K562 (cell line): ENCODE data around the gene INHBE. TPM values are rescaled to one million over a fixed set of nuclear protein-coding genes. Genes with fewer than 3 reads are reported as not detected.
A peak's percentile ranks its signal among the peaks of the same experiment; 100 is the strongest.

Source experiments
- ATF1 ChIP-seq, 2 experiments: fragments of 450-650 bp in 1 of 2; IDR thresholded peaks; 2 replicates each; pipeline ENCODE4 v1.6.1; 2016; ENCODE audit warnings: missing compliant biosample characterization in 1 of 2, missing genetic modification characterization in 1 of 2
- MXI1 ChIP-seq: IDR thresholded peaks from 2 replicates; pipeline ENCODE4 v1.6.1; 2011; ENCODE audit warnings: low read depth, mild to moderate bottlenecking, improper control_type of control experiment, low read length
- ZBTB1 ChIP-seq: sonication (generic); formaldehyde crosslinking; IDR thresholded peaks from 2 replicates; pipeline ENCODE4 v1.8.1; 2023; ENCODE audit warnings: missing genetic modification reagents, low read depth, mild to moderate bottlenecking, borderline replicate concordance
- ZFP36 ChIP-seq: fragments of 150-350 bp; IDR thresholded peaks from 2 replicates; pipeline ENCODE4 v1.6.1; 2018; ENCODE audit warnings: low read length, low read depth; ENCODE audit not compliant: partially characterized antibody
- polyA plus RNA-seq, 8 experiments: library from polyadenylated mRNA; depleted of rRNA in 4 of 8; stranded (reverse) in 5 of 8; unstranded in 3 of 8; fragments of >200 nt; fragmentation: Nextera tagmentation in 2 of 8; fragmentation: Illumina TruSeq in 1 of 8; extraction: Ambion mirVana in 2 of 8; extraction: Trizol in 1 of 8; gene quantifications; 2 replicates each; pipeline versions ENCODE4 v1.2.1 to v1.2.3, GENCODE V29; 2011 to 2014; ENCODE audit warnings: inconsistent platforms in 1 of 8, missing spikeins in 1 of 8
- total RNA-seq, 7 experiments: library from RNA; depleted of rRNA in 6 of 7; stranded (reverse); fragments of >200 nt in 6 of 7; fragmentation: Illumina TruSeq in 2 of 7; extraction: Trizol in 2 of 7; gene quantifications; 2 replicates each; pipeline versions ENCODE4 v1.2.1 to v1.2.3, GENCODE V29; 2011 to 2021; ENCODE audit warnings: low replicate concordance in 1 of 7
- TF ChIP-seq, protein P1 (sequence below): fragments of 200-600 bp; sonication (generic); IDR thresholded peaks from one replicate; pipeline ENCODE4 v1.6.1; 2012; ENCODE audit warnings: mild to moderate bottlenecking, low read depth, low read length, inconsistent platforms
- TF ChIP-seq, protein P2 (sequence below), 2 experiments: IDR thresholded peaks; 2 replicates each; pipeline ENCODE4 v1.6.1; 2011; ENCODE audit warnings: borderline replicate concordance in 1 of 2, control low read depth in 1 of 2, low read depth in 1 of 2, low read length in 1 of 2, mild to moderate bottlenecking in 1 of 2, mixed read lengths in 1 of 2, moderate library complexity in 1 of 2; ENCODE audit not compliant: insufficient read depth in 1 of 2, insufficient read length in 1 of 2, poor library complexity in 1 of 2, severe bottlenecking in 1 of 2; ENCODE audit errors: extremely low read depth in 1 of 2
- TF ChIP-seq, protein P3 (sequence below): fragments of 450-650 bp; IDR thresholded peaks from 2 replicates; pipeline ENCODE4 v1.6.1; 2018; ENCODE audit not compliant: partially characterized antibody

Gene INHBE
- total and polyA plus RNA-seq, 9 of the 15 experiments (the other 6 are each of a cell fraction or from before 2014, with no cell fraction given), result 0.94 to 9.9 (median 7.3) TPM

DNA sequence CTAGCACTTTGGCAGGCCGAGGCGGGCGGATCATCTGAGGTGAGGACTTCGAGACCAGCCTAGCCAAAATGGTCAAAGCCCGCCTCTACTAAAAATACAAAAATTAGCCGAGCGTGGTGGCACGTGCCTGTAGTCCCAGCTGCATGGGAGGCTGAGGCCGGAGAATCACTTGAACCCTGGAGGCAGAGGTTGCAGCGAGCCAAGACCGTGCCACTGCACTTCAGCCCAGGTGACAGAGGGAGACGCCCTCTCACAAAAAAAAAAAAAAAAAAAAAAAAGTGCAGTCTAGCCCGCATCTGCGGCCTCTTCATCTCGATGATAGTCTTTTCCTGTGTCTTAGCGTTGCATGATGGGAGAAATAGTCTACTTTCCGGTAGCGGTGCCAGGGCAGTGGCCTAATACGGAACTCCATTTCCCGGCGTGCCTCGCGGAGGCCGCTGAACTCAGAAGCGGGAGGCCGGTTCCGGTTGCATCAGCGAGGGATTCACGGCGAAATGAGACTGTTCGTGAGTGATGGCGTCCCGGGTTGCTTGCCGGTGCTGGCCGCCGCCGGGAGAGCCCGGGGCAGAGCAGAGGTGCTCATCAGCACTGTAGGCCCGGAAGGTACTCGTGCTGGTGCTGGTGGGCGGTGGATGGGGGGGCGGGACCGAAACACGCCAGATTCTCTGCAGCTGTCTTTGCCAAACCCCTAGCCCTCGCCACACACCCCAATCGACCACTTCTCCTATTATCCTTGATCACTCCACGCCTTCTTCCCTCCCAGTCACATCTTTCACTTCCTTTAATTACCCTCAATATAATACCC is 32.7 kb downstream of the INHBE start, which contains the start of gene MARS1 (continued):
- TF ChIP-seq, protein P1, sequence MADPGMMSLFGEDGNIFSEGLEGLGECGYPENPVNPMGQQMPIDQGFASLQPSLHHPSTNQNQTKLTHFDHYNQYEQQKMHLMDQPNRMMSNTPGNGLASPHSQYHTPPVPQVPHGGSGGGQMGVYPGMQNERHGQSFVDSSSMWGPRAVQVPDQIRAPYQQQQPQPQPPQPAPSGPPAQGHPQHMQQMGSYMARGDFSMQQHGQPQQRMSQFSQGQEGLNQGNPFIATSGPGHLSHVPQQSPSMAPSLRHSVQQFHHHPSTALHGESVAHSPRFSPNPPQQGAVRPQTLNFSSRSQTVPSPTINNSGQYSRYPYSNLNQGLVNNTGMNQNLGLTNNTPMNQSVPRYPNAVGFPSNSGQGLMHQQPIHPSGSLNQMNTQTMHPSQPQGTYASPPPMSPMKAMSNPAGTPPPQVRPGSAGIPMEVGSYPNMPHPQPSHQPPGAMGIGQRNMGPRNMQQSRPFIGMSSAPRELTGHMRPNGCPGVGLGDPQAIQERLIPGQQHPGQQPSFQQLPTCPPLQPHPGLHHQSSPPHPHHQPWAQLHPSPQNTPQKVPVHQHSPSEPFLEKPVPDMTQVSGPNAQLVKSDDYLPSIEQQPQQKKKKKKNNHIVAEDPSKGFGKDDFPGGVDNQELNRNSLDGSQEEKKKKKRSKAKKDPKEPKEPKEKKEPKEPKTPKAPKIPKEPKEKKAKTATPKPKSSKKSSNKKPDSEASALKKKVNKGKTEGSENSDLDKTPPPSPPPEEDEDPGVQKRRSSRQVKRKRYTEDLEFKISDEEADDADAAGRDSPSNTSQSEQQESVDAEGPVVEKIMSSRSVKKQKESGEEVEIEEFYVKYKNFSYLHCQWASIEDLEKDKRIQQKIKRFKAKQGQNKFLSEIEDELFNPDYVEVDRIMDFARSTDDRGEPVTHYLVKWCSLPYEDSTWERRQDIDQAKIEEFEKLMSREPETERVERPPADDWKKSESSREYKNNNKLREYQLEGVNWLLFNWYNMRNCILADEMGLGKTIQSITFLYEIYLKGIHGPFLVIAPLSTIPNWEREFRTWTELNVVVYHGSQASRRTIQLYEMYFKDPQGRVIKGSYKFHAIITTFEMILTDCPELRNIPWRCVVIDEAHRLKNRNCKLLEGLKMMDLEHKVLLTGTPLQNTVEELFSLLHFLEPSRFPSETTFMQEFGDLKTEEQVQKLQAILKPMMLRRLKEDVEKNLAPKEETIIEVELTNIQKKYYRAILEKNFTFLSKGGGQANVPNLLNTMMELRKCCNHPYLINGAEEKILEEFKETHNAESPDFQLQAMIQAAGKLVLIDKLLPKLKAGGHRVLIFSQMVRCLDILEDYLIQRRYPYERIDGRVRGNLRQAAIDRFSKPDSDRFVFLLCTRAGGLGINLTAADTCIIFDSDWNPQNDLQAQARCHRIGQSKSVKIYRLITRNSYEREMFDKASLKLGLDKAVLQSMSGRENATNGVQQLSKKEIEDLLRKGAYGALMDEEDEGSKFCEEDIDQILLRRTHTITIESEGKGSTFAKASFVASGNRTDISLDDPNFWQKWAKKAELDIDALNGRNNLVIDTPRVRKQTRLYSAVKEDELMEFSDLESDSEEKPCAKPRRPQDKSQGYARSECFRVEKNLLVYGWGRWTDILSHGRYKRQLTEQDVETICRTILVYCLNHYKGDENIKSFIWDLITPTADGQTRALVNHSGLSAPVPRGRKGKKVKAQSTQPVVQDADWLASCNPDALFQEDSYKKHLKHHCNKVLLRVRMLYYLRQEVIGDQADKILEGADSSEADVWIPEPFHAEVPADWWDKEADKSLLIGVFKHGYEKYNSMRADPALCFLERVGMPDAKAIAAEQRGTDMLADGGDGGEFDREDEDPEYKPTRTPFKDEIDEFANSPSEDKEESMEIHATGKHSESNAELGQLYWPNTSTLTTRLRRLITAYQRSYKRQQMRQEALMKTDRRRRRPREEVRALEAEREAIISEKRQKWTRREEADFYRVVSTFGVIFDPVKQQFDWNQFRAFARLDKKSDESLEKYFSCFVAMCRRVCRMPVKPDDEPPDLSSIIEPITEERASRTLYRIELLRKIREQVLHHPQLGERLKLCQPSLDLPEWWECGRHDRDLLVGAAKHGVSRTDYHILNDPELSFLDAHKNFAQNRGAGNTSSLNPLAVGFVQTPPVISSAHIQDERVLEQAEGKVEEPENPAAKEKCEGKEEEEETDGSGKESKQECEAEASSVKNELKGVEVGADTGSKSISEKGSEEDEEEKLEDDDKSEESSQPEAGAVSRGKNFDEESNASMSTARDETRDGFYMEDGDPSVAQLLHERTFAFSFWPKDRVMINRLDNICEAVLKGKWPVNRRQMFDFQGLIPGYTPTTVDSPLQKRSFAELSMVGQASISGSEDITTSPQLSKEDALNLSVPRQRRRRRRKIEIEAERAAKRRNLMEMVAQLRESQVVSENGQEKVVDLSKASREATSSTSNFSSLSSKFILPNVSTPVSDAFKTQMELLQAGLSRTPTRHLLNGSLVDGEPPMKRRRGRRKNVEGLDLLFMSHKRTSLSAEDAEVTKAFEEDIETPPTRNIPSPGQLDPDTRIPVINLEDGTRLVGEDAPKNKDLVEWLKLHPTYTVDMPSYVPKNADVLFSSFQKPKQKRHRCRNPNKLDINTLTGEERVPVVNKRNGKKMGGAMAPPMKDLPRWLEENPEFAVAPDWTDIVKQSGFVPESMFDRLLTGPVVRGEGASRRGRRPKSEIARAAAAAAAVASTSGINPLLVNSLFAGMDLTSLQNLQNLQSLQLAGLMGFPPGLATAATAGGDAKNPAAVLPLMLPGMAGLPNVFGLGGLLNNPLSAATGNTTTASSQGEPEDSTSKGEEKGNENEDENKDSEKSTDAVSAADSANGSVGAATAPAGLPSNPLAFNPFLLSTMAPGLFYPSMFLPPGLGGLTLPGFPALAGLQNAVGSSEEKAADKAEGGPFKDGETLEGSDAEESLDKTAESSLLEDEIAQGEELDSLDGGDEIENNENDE, result no peak
- TF ChIP-seq, protein P2, sequence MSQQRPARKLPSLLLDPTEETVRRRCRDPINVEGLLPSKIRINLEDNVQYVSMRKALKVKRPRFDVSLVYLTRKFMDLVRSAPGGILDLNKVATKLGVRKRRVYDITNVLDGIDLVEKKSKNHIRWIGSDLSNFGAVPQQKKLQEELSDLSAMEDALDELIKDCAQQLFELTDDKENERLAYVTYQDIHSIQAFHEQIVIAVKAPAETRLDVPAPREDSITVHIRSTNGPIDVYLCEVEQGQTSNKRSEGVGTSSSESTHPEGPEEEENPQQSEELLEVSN (IDR thresholded peaks at IDR 0.05; ENCODE audit: borderline replicate concordance in 1 of 2, extremely low read depth in 1 of 2, insufficient read depth in 1 of 2, insufficient read length in 1 of 2, low read depth in 1 of 2, low read length in 1 of 2, poor library complexity in 1 of 2, severe bottlenecking in 1 of 2), result peak in 1 of 2 experiments; percentile 11
- TF ChIP-seq, protein P3, sequence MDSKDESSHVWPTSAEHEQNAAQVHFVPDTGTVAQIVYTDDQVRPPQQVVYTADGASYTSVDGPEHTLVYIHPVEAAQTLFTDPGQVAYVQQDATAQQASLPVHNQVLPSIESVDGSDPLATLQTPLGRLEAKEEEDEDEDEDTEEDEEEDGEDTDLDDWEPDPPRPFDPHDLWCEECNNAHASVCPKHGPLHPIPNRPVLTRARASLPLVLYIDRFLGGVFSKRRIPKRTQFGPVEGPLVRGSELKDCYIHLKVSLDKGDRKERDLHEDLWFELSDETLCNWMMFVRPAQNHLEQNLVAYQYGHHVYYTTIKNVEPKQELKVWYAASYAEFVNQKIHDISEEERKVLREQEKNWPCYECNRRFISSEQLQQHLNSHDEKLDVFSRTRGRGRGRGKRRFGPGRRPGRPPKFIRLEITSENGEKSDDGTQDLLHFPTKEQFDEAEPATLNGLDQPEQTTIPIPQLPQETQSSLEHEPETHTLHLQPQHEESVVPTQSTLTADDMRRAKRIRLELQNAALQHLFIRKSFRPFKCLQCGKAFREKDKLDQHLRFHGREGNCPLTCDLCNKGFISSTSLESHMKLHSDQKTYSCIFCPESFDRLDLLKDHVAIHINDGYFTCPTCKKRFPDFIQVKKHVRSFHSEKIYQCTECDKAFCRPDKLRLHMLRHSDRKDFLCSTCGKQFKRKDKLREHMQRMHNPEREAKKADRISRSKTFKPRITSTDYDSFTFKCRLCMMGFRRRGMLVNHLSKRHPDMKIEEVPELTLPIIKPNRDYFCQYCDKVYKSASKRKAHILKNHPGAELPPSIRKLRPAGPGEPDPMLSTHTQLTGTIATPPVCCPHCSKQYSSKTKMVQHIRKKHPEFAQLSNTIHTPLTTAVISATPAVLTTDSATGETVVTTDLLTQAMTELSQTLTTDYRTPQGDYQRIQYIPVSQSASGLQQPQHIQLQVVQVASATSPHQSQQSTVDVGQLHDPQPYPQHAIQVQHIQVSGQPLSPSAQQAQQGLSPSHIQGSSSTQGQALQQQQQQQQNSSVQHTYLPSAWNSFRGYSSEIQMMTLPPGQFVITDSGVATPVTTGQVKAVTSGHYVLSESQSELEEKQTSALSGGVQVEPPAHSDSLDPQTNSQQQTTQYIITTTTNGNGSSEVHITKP, result peak; percentile 32
- no peak for TF ChIP-seq ATF1 (CRISPR knock-in tag; IDR thresholded peaks at IDR 0.05)
- TF ChIP-seq ATF1 (tag; IDR thresholded peaks at IDR 0.05), result peak; percentile 79
- peak; percentile 35 for TF ChIP-seq ZFP36
- TF ChIP-seq MXI1, result peak; percentile 79
- peak; percentile 78; the same call in 1 of the 2 replicates for TF ChIP-seq ZBTB1 (CRISPR knock-in tag)
